Neutrophil (primary cell): ENCODE data around the gene CD7.

Source experiments
- H3K27ac ChIP-seq: fragments of 200-600 bp; sonication (generic); 2 replicates; pipeline ENCODE4 v1.5.1; 2016; ENCODE audit warnings: mild to moderate bottlenecking, moderate library complexity
- H3K27me3 ChIP-seq: fragments of 200-600 bp; sonication (generic); 2 replicates; pipeline ENCODE4 v1.6.0; 2016; ENCODE audit warnings: mild to moderate bottlenecking
- H3K36me3 ChIP-seq: fragments of 200-600 bp; sonication (generic); 2 replicates; pipeline ENCODE4 v1.5.1; 2017
- H3K4me1 ChIP-seq, 2 experiments: fragments of 200-600 bp in 1 of 2; sonication (generic) in 1 of 2; 1 replicate in 1 of 2; 2 replicates in 1 of 2; pipeline versions ENCODE4 v1.5.1 to v1.6.1; 2013 to 2016; ENCODE audit warnings: low read depth in 1 of 2, low read length in 1 of 2, mild to moderate bottlenecking in 1 of 2, moderate library complexity in 1 of 2; ENCODE audit not compliant: control insufficient read depth in 1 of 2, insufficient read depth in 1 of 2
- H3K4me3 ChIP-seq, 2 experiments: fragments of 200-600 bp in 1 of 2; sonication (generic) in 1 of 2; 1 replicate in 1 of 2; 2 replicates in 1 of 2; pipeline ENCODE4 v1.5.1; 2013 to 2016; ENCODE audit warnings: low read depth in 1 of 2, low read length in 1 of 2, mild to moderate bottlenecking in 1 of 2, moderate library complexity in 1 of 2
- H3K9me3 ChIP-seq: fragments of 200-600 bp; sonication (generic); 2 replicates; pipeline ENCODE4 v1.5.1; 2016
- CTCF ChIP-seq: fragments of 200-600 bp; sonication (generic); IDR thresholded peaks from 2 replicates; pipeline ENCODE4 v1.5.1; 2016; ENCODE audit warnings: antibody characterized with exemption

CD7 gene

GRCh38 chr17:82330322-82331239 lies 13.2 kb upstream of the CD7 start:
- H3K4me1 ChIP-seq: peaks cover 28 to 30% of the 10 kb centered on the region in 2 experiments
- H3K36me3 ChIP-seq: peaks cover 4% of the 10 kb centered on the region
- H3K27me3 ChIP-seq: peaks cover 42% of the 10 kb centered on the region
- no peak overlapping the region for H3K4me3 ChIP-seq
- TF ChIP-seq CTCF: no peak
- H3K9me3 ChIP-seq: no peaks in the 10 kb centered on the region
- H3K27ac ChIP-seq: no peak overlapping the region

GRCh38 chr17:82329683-82330321 lies 12.4 kb upstream of the CD7 start:
- no peak for TF ChIP-seq CTCF
- no peak overlapping the region for H3K27ac ChIP-seq
- H3K36me3 ChIP-seq: peaks cover 4% of the 10 kb centered on the region
- H3K27me3 ChIP-seq: peaks cover 43% of the 10 kb centered on the region
- H3K9me3 ChIP-seq: no peaks in the 10 kb centered on the region
- H3K4me1 ChIP-seq: peaks cover 23 to 24% of the 10 kb centered on the region in 2 experiments
- no peak overlapping the region for H3K4me3 ChIP-seq

GRCh38 chr17:82328994-82329507 lies 11.6 kb upstream of the CD7 start:
- Histone ChIP-seq H3K36me3 (peaks cover 6% of the 10 kb centered on the region), H3K27ac (no peak overlapping the region), H3K4me1 (peaks cover 16% of the 10 kb centered on the region in 2 experiments), H3K4me3 (no peak overlapping the region), H3K9me3 (no peaks in the 10 kb centered on the region), H3K27me3 (peaks cover 48% of the 10 kb centered on the region)
- TF ChIP-seq CTCF: no peak

GRCh38 chr17:82328141-82328993 lies 11.0 kb upstream of the CD7 start:
- peaks cover 13% of the 10 kb centered on the region for H3K36me3 ChIP-seq
- peaks cover 12 to 15% of the 10 kb centered on the region in 2 experiments for H3K4me1 ChIP-seq
- H3K27ac ChIP-seq: no peak overlapping the region
- H3K27me3 ChIP-seq: peaks cover 43% of the 10 kb centered on the region
- H3K4me3 ChIP-seq: no peak overlapping the region
- TF ChIP-seq CTCF: no peak
- H3K9me3 ChIP-seq: no peaks in the 10 kb centered on the region

- Histone ChIP-seq H3K36me3 (peaks cover 19% of the 10 kb centered on the region), H3K9me3 (no peaks in the 10 kb centered on the region), H3K27me3 (peaks cover 43% of the 10 kb centered on the region), H3K4me3 (no peak overlapping the region), H3K27ac (no peak overlapping the region), H3K4me1 (peaks cover 7 to 9% of the 10 kb centered on the region in 2 experiments)
- no peak for TF ChIP-seq CTCF
Measured at GRCh38 chr17:82327757-82328140, 10.3 kb upstream of the CD7 start.
